Effector memory CD4-positive, alpha-beta T cell (primary cell): ENCODE data around the gene GNAO1.

Experiments used
- DNase-seq, 3 donors: peaks; one replicate each; pipeline ENCODE4 v3.0.0-alpha.2; 2020
- H3K27ac ChIP-seq: 2 replicates; pipeline ENCODE4 v1.7.0; 2013; ENCODE audit warnings: mild to moderate bottlenecking, low read length, moderate library complexity; ENCODE audit not compliant: insufficient read depth, poor library complexity, severe bottlenecking
- H3K27me3 ChIP-seq: replicated peaks from 2 replicates; pipeline ENCODE4 v1.7.0; 2013; ENCODE audit warnings: mild to moderate bottlenecking, low read length; ENCODE audit not compliant: insufficient read depth, control insufficient read depth, poor library complexity, severe bottlenecking
- H3K36me3 ChIP-seq: 2 replicates; pipeline ENCODE4 v1.7.0; 2013; ENCODE audit warnings: mild to moderate bottlenecking, low read length, moderate library complexity; ENCODE audit not compliant: control insufficient read depth, insufficient read depth
- H3K4me1 ChIP-seq: 2 replicates; pipeline ENCODE4 v1.7.0; 2013; ENCODE audit warnings: low read length, mild to moderate bottlenecking; ENCODE audit not compliant: control insufficient read depth, insufficient read depth, poor library complexity, severe bottlenecking
- H3K4me3 ChIP-seq: 2 replicates; pipeline ENCODE4 v1.7.0; 2013; ENCODE audit warnings: low read length, low read depth, mild to moderate bottlenecking; ENCODE audit not compliant: insufficient read depth, poor library complexity, severe bottlenecking
- H3K9me3 ChIP-seq: 2 replicates; pipeline ENCODE4 v1.7.0; 2013; ENCODE audit warnings: mild to moderate bottlenecking, low read length, moderate library complexity; ENCODE audit not compliant: control insufficient read depth

GNAO1 gene

DNA sequence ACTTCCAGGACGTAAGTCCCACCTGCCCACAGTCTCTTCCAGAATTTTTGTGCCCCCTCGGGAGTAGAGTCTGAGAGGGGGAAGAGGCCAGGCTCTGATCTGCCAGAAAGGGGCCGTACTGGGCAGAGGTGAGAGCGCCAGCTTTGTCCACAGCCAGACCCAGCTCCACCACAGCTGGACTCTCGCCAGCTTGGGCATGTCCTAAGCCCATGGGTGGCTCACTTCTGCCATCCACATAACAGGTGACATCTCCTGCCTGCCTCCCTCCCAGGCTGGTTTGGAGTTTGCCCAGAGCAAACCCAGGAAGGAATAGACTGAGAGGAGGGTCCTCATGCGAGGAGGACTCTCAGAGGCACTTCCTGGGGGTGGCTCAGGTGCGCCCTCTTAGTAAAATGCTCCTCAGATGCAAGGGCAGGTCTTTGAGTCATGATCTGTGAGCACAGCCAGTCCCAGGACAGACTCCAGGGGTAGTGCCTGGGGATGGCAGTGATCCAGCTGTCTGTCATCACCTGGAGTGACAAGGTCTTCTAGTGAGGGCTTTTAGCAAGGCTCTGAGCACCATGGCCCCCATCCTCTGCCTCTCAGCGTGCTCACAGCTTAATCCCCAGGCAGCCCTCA, 144.9 kb downstream of the GNAO1 start:
- Histone ChIP-seq H3K4me3 (no peak overlapping the region), H3K36me3 (no peaks in the 10 kb centered on the region), H3K27ac (no peak overlapping the region), H3K27me3 (no peaks in the 10 kb centered on the region), H3K9me3 (no peaks in the 10 kb centered on the region), H3K4me1 (no peaks in the 10 kb centered on the region)
- no peak for DNase-seq

DNA sequence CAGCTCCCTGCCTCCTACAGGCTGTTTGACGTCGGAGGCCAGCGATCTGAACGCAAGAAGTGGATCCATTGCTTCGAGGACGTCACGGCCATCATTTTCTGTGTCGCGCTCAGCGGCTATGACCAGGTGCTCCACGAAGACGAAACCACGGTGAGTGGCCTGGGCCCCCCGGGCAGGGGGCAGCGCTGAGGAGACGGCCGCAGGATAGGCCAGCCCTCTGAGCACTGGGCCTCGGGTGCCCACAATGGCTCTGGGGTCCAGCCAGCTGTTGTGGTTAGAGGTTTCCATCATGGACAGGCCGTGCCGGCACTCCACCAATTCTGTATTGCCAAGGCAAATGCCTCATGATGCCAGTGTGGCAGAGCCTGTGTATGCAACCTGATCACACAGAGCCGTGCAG, 145.4 kb downstream of the GNAO1 start:
- no peaks in the 10 kb centered on the region for H3K9me3 ChIP-seq
- DNase-seq = no peak
- H3K4me3 ChIP-seq = no peak overlapping the region
- H3K27ac ChIP-seq = no peak overlapping the region
- H3K36me3 ChIP-seq = no peaks in the 10 kb centered on the region
- no peaks in the 10 kb centered on the region for H3K27me3 ChIP-seq
- H3K4me1 ChIP-seq = no peaks in the 10 kb centered on the region

- Histone ChIP-seq H3K4me1 (no peaks in the 10 kb centered on the region), H3K27me3 (no peaks in the 10 kb centered on the region), H3K27ac (no peak overlapping the region), H3K9me3 (no peaks in the 10 kb centered on the region), H3K36me3 (no peaks in the 10 kb centered on the region), H3K4me3 (no peak overlapping the region)
- no peak for DNase-seq
Observed at GRCh38 chr16:56337131-56337857, 146.0 kb downstream of the GNAO1 start.

GRCh38 chr16:56337858-56338325, 146.6 kb downstream of the GNAO1 start:
- H3K36me3 ChIP-seq = no peaks in the 10 kb centered on the region
- H3K4me3 ChIP-seq = no peak overlapping the region
- H3K27me3 ChIP-seq = no peaks in the 10 kb centered on the region
- H3K4me1 ChIP-seq = no peaks in the 10 kb centered on the region
- DNase-seq = no peak
- no peak overlapping the region for H3K27ac ChIP-seq
- no peaks in the 10 kb centered on the region for H3K9me3 ChIP-seq

- H3K4me3 ChIP-seq = no peak overlapping the region
- no peak overlapping the region for H3K27ac ChIP-seq
- H3K36me3 ChIP-seq = no peaks in the 10 kb centered on the region
- H3K27me3 ChIP-seq = no peaks in the 10 kb centered on the region
- H3K9me3 ChIP-seq = no peaks in the 10 kb centered on the region
- no peaks in the 10 kb centered on the region for H3K4me1 ChIP-seq
- DNase-seq = no peak
Observed at GRCh38 chr16:56338566-56339318, 147.5 kb downstream of the GNAO1 start.

DNA sequence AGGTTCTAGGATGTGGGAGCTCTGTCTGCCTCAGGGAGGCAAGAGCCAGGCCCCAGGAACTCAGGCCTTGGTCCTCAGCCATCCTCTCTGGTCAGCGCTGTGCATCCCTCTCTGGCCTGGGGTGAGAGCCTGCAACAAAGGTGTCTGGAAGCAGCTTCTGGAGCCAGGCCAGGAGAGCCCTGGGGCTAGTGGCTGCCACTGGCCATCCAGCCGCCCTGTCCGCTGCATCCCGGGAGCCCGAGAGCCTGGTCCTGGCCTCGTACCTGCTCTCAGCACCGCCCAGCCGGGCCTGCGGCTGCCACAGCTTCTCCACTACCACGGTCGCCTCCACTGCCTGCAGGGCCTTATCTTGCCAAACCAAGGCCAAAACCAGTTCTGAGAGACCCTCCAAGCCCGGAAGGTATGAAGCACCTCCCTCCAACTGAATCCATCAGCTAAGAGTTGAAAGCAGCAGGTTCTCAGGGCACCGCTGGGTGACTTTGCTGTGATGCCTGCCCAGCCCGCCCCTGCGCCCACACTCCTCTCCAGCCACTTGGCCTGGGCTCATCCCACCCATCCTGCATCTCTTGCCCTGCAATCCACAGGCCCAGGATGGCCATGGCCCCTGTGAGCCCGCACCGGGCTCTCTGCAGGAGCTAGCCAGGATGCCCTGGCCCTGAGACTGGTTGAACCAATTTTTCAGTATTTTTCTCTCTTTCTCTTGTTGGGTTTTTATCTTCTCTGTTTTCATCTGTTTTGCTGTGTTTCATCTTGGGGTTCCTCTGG, 148.3 kb downstream of the GNAO1 start:
- Histone ChIP-seq H3K4me1 (no peaks in the 10 kb centered on the region), H3K4me3 (no peak overlapping the region), H3K27ac (no peak overlapping the region), H3K9me3 (no peaks in the 10 kb centered on the region), H3K36me3 (no peaks in the 10 kb centered on the region), H3K27me3 (no peaks in the 10 kb centered on the region)
- no peak for DNase-seq

DNA sequence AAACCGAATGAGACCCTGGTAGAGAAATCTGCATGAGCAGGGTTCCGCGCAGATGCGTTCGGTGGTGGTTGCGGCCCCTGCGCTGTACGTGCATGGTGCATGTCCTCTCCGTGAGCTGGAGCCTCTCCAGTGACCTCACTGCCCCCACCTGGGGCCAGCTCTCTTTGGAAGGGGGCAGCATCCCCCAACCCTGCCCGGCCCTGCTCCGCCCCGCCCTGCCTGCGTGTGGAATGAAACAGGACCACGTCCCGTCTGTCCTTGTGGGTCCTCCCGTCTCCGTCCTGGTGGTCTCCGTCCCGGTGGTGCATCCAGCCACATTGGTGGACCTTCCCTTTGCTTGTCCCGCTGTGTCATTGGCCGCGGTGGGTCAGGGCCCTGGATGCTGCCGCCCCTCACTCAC, 149.1 kb downstream of the GNAO1 start:
- DNase-seq = no peak
- Histone ChIP-seq H3K36me3 (no peaks in the 10 kb centered on the region), H3K27me3 (no peaks in the 10 kb centered on the region), H3K27ac (no peak overlapping the region), H3K4me1 (no peaks in the 10 kb centered on the region), H3K4me3 (no peak overlapping the region), H3K9me3 (no peaks in the 10 kb centered on the region)

GRCh38 chr16:56340864-56341365, 149.6 kb downstream of the GNAO1 start:
- H3K27me3 ChIP-seq = no peaks in the 10 kb centered on the region
- H3K36me3 ChIP-seq = no peaks in the 10 kb centered on the region
- H3K4me1 ChIP-seq = no peaks in the 10 kb centered on the region
- H3K4me3 ChIP-seq = no peak overlapping the region
- H3K27ac ChIP-seq = no peak overlapping the region
- no peak for DNase-seq
- no peaks in the 10 kb centered on the region for H3K9me3 ChIP-seq

DNA sequence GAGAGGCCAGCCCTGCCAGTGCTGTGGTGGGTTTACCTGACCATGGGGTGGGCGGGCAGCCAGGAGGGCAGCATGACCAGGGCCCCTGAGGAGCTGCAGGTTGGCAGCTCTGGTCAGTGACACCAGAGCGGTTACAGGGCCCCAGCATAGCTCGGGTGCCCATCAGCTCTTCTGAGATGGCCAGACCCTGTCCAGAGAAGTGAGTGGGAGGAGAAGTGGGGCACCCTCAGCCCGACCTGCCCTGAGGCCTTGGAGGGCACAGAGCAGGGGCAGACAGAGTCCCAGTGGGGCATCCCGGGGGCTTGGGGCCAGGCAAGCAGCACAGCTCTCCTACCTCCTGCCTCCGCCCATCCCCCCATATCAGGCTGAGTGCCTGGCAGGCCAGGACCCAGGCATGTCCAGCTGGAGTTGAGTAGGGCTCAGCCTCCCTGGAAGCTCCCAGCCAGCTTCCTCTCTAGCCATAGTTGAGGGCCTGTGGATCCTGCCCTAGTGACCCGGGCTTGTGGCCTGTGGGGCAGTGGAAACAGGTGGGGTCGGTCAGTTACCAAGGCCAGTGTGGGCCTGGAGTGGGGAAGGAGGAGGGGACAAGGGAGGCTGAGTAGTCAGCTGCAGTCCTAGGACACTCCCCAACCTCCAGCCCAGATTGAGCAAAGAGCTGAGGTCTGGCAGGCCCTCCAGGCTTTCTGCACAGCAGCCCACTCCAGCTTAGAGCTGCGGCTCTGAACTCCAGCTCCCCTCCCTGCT, 150.5 kb downstream of the GNAO1 start:
- Histone ChIP-seq H3K4me1 (no peaks in the 10 kb centered on the region), H3K36me3 (no peaks in the 10 kb centered on the region), H3K4me3 (no peak overlapping the region), H3K9me3 (no peaks in the 10 kb centered on the region), H3K27me3 (no peaks in the 10 kb centered on the region), H3K27ac (no peak overlapping the region)
- no peak for DNase-seq
